Measurements from ENCODE around the gene CLEC16A.
"Not testable (repeated sequence)": the region's sequence is repeated elsewhere in the genome, so short reads cannot be mapped to it uniquely, and the experiment has no call there.

The CLEC16A gene

GRCh38 chr16:11204513-11205047 is 260.2 kb downstream of the CLEC16A start:
- in situ Hi-C loops (cut with MboI; ENCODE audit: low sequenced_read_pairs) = no loop called here

- in situ Hi-C loops (cut with MboI; ENCODE audit: low sequenced_read_pairs) = no loop called here
These were observed 260.8 kb downstream of the CLEC16A start for GRCh38 chr16:11205065-11205699.

- in situ Hi-C loops (cut with MboI; ENCODE audit: low sequenced_read_pairs) = no loop called here
These were observed 261.6 kb downstream of the CLEC16A start for GRCh38 chr16:11205754-11206581.

- in situ Hi-C loops (cut with MboI; ENCODE audit: low sequenced_read_pairs) = no loop called here
These were observed 263.3 kb downstream of the CLEC16A start for GRCh38 chr16:11207646-11208045.

- in situ Hi-C loops (cut with MboI; ENCODE audit: low sequenced_read_pairs) = no loop called here
These were observed 264.7 kb downstream of the CLEC16A start for GRCh38 chr16:11208916-11209665.

- in situ Hi-C loops (cut with MboI; ENCODE audit: low sequenced_read_pairs) = no loop called here
These were observed 265.9 kb downstream of the CLEC16A start for GRCh38 chr16:11210260-11210659.

GRCh38 chr16:11211061-11211976 is 267.0 kb downstream of the CLEC16A start:
- in situ Hi-C loops (cut with MboI; ENCODE audit: low sequenced_read_pairs) = no loop called here

GRCh38 chr16:11211977-11212797 is 267.8 kb downstream of the CLEC16A start:
- in situ Hi-C loops (cut with MboI; ENCODE audit: low sequenced_read_pairs) = no loop called here

GRCh38 chr16:11212798-11213196 is 268.4 kb downstream of the CLEC16A start:
- in situ Hi-C loops (cut with MboI; ENCODE audit: low sequenced_read_pairs) = no loop called here

- in situ Hi-C loops (cut with MboI; ENCODE audit: low sequenced_read_pairs) = no loop called here
These were observed 269.0 kb downstream of the CLEC16A start for GRCh38 chr16:11213373-11213772.

GRCh38 chr16:11213799-11214198 is 269.4 kb downstream of the CLEC16A start:
- in situ Hi-C loops (cut with MboI; ENCODE audit: low sequenced_read_pairs) = no loop called here

GRCh38 chr16:11215935-11216556 is 271.7 kb downstream of the CLEC16A start:
- in situ Hi-C loops (cut with MboI; ENCODE audit: low sequenced_read_pairs) = no loop called here

- in situ Hi-C loops (cut with MboI; ENCODE audit: low sequenced_read_pairs) = no loop called here
These were observed 273.6 kb downstream of the CLEC16A start for GRCh38 chr16:11217651-11218603.

GRCh38 chr16:11218604-11218962 is 274.2 kb downstream of the CLEC16A start:
- in situ Hi-C loops (cut with MboI; ENCODE audit: low sequenced_read_pairs) = no loop called here

- in situ Hi-C loops (cut with MboI; ENCODE audit: low sequenced_read_pairs) = no loop called here
These were observed 274.8 kb downstream of the CLEC16A start for GRCh38 chr16:11219178-11219577.

GRCh38 chr16:11220507-11220906 is 276.1 kb downstream of the CLEC16A start:
- in situ Hi-C loops (cut with MboI; ENCODE audit: low sequenced_read_pairs) = not testable (repeated sequence)

- in situ Hi-C loops (cut with MboI; ENCODE audit: low sequenced_read_pairs) = no loop called here
These were observed 279.9 kb downstream of the CLEC16A start for GRCh38 chr16:11224096-11224893.

Data from HL-60/S4 treated with phorbol 12-myristate 13-acetate at 8.2 ng/mL for 4 days and 3 days (cell line).